ENCODE data around the gene AP5S1.

- TF ChIP-seq, protein P1, sequence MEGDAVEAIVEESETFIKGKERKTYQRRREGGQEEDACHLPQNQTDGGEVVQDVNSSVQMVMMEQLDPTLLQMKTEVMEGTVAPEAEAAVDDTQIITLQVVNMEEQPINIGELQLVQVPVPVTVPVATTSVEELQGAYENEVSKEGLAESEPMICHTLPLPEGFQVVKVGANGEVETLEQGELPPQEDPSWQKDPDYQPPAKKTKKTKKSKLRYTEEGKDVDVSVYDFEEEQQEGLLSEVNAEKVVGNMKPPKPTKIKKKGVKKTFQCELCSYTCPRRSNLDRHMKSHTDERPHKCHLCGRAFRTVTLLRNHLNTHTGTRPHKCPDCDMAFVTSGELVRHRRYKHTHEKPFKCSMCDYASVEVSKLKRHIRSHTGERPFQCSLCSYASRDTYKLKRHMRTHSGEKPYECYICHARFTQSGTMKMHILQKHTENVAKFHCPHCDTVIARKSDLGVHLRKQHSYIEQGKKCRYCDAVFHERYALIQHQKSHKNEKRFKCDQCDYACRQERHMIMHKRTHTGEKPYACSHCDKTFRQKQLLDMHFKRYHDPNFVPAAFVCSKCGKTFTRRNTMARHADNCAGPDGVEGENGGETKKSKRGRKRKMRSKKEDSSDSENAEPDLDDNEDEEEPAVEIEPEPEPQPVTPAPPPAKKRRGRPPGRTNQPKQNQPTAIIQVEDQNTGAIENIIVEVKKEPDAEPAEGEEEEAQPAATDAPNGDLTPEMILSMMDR (conservative IDR thresholded peaks at IDR 0.05) = peak; percentile 54; the same call in 1 of the 2 replicates
- no peak for TF ChIP-seq EZH2 (IDR thresholded peaks at IDR 0.05; ENCODE audit: low read depth)
Measured at GRCh38 chr20:3795511-3796468, 24.6 kb upstream of the AP5S1 start, which contains the start of gene CDC25B.

All from PC-9 (cell line).